Spleen (tissue), 13 donors: ENCODE data around the gene TLE5. TPM values are rescaled to one million over a fixed set of nuclear protein-coding genes. Genes with fewer than 3 reads are reported as not detected.

Experiments used
- DNase-seq: peaks from one replicate; pipeline ENCODE4 v3.0.0-alpha.2; 2020
- H3K27ac ChIP-seq, 8 donors: fragments of 200-600 bp; sonication (generic) in 7 of 8; 1 replicate in 4 of 8; 2 replicates in 4 of 8; pipeline versions ENCODE4 v1.5.0 to v1.8.0; 2016 to 2021; ENCODE audit warnings: inconsistent platforms in 4 of 8, mild to moderate bottlenecking in 4 of 8, moderate library complexity in 1 of 8
- H3K27me3 ChIP-seq, 7 donors: fragments of 200-600 bp; sonication (generic) in 6 of 7; replicated peaks in 1 of 7; 1 replicate in 4 of 7; 2 replicates in 3 of 7; pipeline versions ENCODE4 v1.5.0 to v1.8.0; 2016 to 2021; ENCODE audit warnings: inconsistent platforms in 3 of 7, mild to moderate bottlenecking in 1 of 7
- H3K36me3 ChIP-seq, 6 donors: fragments of 200-600 bp; sonication (generic) in 5 of 6; 1 replicate in 4 of 6; 2 replicates in 2 of 6; pipeline versions ENCODE4 v1.5.0 to v1.8.0; 2016 to 2021; ENCODE audit warnings: inconsistent platforms in 2 of 6
- H3K4me1 ChIP-seq, 6 donors: fragments of 200-600 bp; sonication (generic) in 5 of 6; 1 replicate in 3 of 6; 2 replicates in 3 of 6; pipeline versions ENCODE4 v1.5.0 to v1.8.0; 2016 to 2021; ENCODE audit warnings: inconsistent platforms in 3 of 6
- H3K4me3 ChIP-seq, 8 donors: fragments of 200-600 bp; sonication (generic) in 7 of 8; 1 replicate in 4 of 8; 2 replicates in 4 of 8; pipeline versions ENCODE4 v1.5.0 to v1.8.0; 2016 to 2021; ENCODE audit warnings: inconsistent platforms in 4 of 8, mild to moderate bottlenecking in 4 of 8, moderate library complexity in 2 of 8
- H3K9me3 ChIP-seq, 8 donors: fragments of 200-600 bp; sonication (generic) in 7 of 8; 1 replicate in 4 of 8; 2 replicates in 4 of 8; pipeline versions ENCODE4 v1.5.0 to v1.8.0; 2016 to 2021; ENCODE audit warnings: inconsistent platforms in 4 of 8
- CTCF ChIP-seq, 11 experiments: fragments of 200-600 bp in 7 of 11; fragments of 450-650 bp in 4 of 11; sonication (generic) in 4 of 11; IDR thresholded peaks in 8 of 11; conservative IDR thresholded peaks in 3 of 11; 1 replicate in 7 of 11; 2 replicates in 4 of 11; pipeline versions ENCODE4 v1.4.0 to v1.8.0; 2016 to 2021; ENCODE audit warnings: antibody characterized with exemption in 11 of 11, inconsistent platforms in 4 of 11, mild to moderate bottlenecking in 1 of 11
- POLR2A ChIP-seq, 3 donors: fragments of 450-650 bp; IDR thresholded peaks; one replicate each; pipeline ENCODE4 v1.5.1; 2017; ENCODE audit warnings: antibody characterized with exemption in 3 of 3, mild to moderate bottlenecking in 1 of 3
- POLR2AphosphoS5 ChIP-seq, 3 donors: sonication (generic); formaldehyde crosslinking; IDR thresholded peaks; one replicate each; pipeline ENCODE4 v1.5.1; 2017; ENCODE audit warnings: antibody characterized with exemption in 3 of 3
- WGBS, 5 donors: extraction: QIAGEN DNeasy Blood & Tissue Kit in 3 of 5; methylation state at CpG; one replicate each; pipeline versions ENCODE4 v1.1.5 to v1.1.7; 2013 to 2018; 5-methylcytosine and 5-hydroxymethylcytosine counted together
- intact Hi-C: fragments of 100-400 bp; cut with DNase I; formaldehyde crosslinking; loops from one replicate; pipeline ENCODE4 v1.15.0; 2023; ENCODE audit warnings: low total_unique reads
- long read RNA-seq, 2 donors: transcript quantifications; one replicate each; lab custom pipeline, GENCODE V29; 2026
- polyA plus RNA-seq, 3 donors: library from polyadenylated mRNA; stranded (reverse); fragments of 200-250 nt; gene quantifications; one replicate each; pipeline ENCODE4 v1.2.1, GENCODE V29; 2013
- total RNA-seq, 7 donors: library from RNA; depleted of rRNA in 3 of 7; stranded (reverse); fragments of >200 nt in 3 of 7; fragmentation: NEBNext Ultra II Directional in 4 of 7; extraction: Animal tissue kit (Norgen Biotek cat#: 25700) in 4 of 7; gene quantifications; one replicate each; pipeline versions ENCODE4 v1.1.0 to v1.2.1, GENCODE V29; 2016 to 2021
- donor health status: healthy with polysubstance abuse.
- donor health status: DM: no; HTN: no; CAD: no; lungs with moderate emphysema.
- donor health status: DM: no; HTN: no; CAD: no.
- donor health status: Bipolar disorder and iron deficiency.
- donor health status: healthy.
- donor health status: DM: no; HTN: no; CAD: no.
- donor health status: DM: yes; HTN: yes; CAD: no.

TLE5 gene
- total RNA-seq (100 to 1,000 TPM; 325 to 569 (median 425) TPM), polyA plus RNA-seq (100 to 1,000 TPM; 428 to 618 (median 514) TPM)
- long read RNA-seq, donor 1, transcript AES-205 (2 exons, 367 nt) = minor isoform, 7 of 167 reads
- long read RNA-seq, donor 1, transcript AES-207 (6 exons, 942 nt) = minor isoform, 21 of 167 reads
- long read RNA-seq, donor 1, transcript AES-202 (7 exons, 1,608 nt) = major isoform, 119 of 167 reads
- long read RNA-seq, donor 1, partial matches to known transcripts = 5 of 167 reads
- long read RNA-seq, donor 1, other reads (novel, unspliced or antisense) = 6 of 167 reads
- long read RNA-seq, donor 2, transcript AES-205 (2 exons, 367 nt) = minor isoform, 7 of 136 reads
- long read RNA-seq, donor 2, transcript AES-207 (6 exons, 942 nt) = minor isoform, 10 of 136 reads
- long read RNA-seq, donor 2, transcript AES-202 (7 exons, 1,608 nt) = major isoform, 113 of 136 reads
- long read RNA-seq, donor 2, partial matches to known transcripts = 0 of 136 reads
- long read RNA-seq, donor 2, other reads (novel, unspliced or antisense) = 0 of 136 reads

GRCh38 chr19:3062165-3063105 lies at the start of gene TLE5:
Gene TLE5 (minus strand): TSS chr19:3062495. CDS start chr19:3062200, 295 bp downstream.
- H3K27ac ChIP-seq = peak within 1 kb of the TSS; percentile 81 to 99 (median 96)
- intact Hi-C loops = no loop called here

GRCh38 chr19:3111586-3112247 lies 49.4 kb upstream of the TLE5 start:
- intact Hi-C loops = no loop called here

More at GRCh38 chr19:3062165-3063105, at the start of gene TLE5:
- Histone ChIP-seq H3K4me1 (peaks cover 39 to 87% (median 69%) of the 10 kb centered on the region in 6 donors), H3K4me3 (peak within 1 kb of the TSS; percentile 66 to 93 (median 75)), H3K27me3 (no peaks in the 10 kb centered on the region), H3K9me3 (no peaks in the 10 kb centered on the region), H3K36me3 (peaks cover 10 to 35% (median 26%) of the 10 kb centered on the region in 6 donors)
- peak; percentile 94 for DNase-seq
- TF ChIP-seq POLR2A (IDR thresholded peaks at IDR 0.05) (no peak), CTCF (IDR thresholded peaks at IDR 0.05 in 8 of 11, conservative IDR thresholded peaks at IDR 0.05 in 3 of 11) (peak in 2 of 11 experiments; percentile 9 to 19), POLR2AphosphoS5 (IDR thresholded peaks at IDR 0.05) (peak; percentile 56 to 72 (median 70))
- WGBS, 5 donors = 1 to 4% (median 1%) methylated on average over 5 to 108 of the region's 111 CpGs

More at GRCh38 chr19:3111586-3112247, 49.4 kb upstream of the TLE5 start:
- no peak overlapping the region for H3K4me3 ChIP-seq
- H3K36me3 ChIP-seq = peaks cover 0 to 59% (median 4%) of the 10 kb centered on the region in 6 donors
- no peak for TF ChIP-seq POLR2A (IDR thresholded peaks at IDR 0.05)
- no peak for TF ChIP-seq POLR2AphosphoS5 (IDR thresholded peaks at IDR 0.05)
- TF ChIP-seq CTCF (IDR thresholded peaks at IDR 0.05 in 8 of 11, conservative IDR thresholded peaks at IDR 0.05 in 3 of 11) = no peak
- no peak for DNase-seq
- H3K27ac ChIP-seq = no peak overlapping the region
- H3K27me3 ChIP-seq = no peaks in the 10 kb centered on the region
- H3K9me3 ChIP-seq = no peaks in the 10 kb centered on the region
- 91 to 97% (median 95%) methylated on average over 10 to 17 of the region's 17 CpGs for WGBS, 5 donors
- H3K4me1 ChIP-seq = peaks cover 0 to 23% (median 10%) of the 10 kb centered on the region in 6 donors
